GM23248 (cell line): ENCODE measurements around the gene UBASH3A. TPM values are rescaled to one million over a fixed set of nuclear protein-coding genes. Genes with fewer than 3 reads are reported as not detected.

Experiments used
- DNase-seq: peaks from one replicate; pipeline ENCODE4 v3.0.0-alpha.2; 2015
- H2AFZ ChIP-seq: fragments of 200-600 bp; sonication (generic); 2 replicates; pipeline ENCODE4 v1.6.1; 2016; ENCODE audit warnings: antibody characterized with exemption
- H3F3A ChIP-seq: fragments of 200-600 bp; sonication (generic); 2 replicates; pipeline ENCODE4 v1.6.1; 2016; ENCODE audit warnings: mild to moderate bottlenecking, antibody characterized with exemption, mixed run types; ENCODE audit not compliant: insufficient read depth
- H3K27ac ChIP-seq: fragments of 200-600 bp; sonication (generic); 2 replicates; pipeline ENCODE4 v1.5.1; 2016; ENCODE audit warnings: mild to moderate bottlenecking
- H3K27me3 ChIP-seq: fragments of 200-600 bp; sonication (generic); replicated peaks from 2 replicates; pipeline ENCODE4 v1.6.1; 2016; ENCODE audit warnings: mild to moderate bottlenecking; ENCODE audit not compliant: insufficient read depth
- H3K36me3 ChIP-seq: fragments of 200-600 bp; sonication (generic); 2 replicates; pipeline ENCODE4 v1.6.1; 2016; ENCODE audit warnings: low read depth, mild to moderate bottlenecking
- H3K4me1 ChIP-seq: fragments of 200-600 bp; sonication (generic); 2 replicates; pipeline ENCODE4 v1.6.1; 2016; ENCODE audit warnings: mild to moderate bottlenecking; ENCODE audit not compliant: insufficient read depth
- H3K4me2 ChIP-seq: fragments of 200-600 bp; sonication (generic); one replicate; pipeline ENCODE4 v1.6.1; 2016; ENCODE audit warnings: mild to moderate bottlenecking; ENCODE audit not compliant: unreplicated experiment
- H3K4me3 ChIP-seq: fragments of 200-600 bp; sonication (generic); 2 replicates; pipeline ENCODE4 v1.5.1; 2016; ENCODE audit warnings: mild to moderate bottlenecking
- H3K79me2 ChIP-seq: fragments of 200-600 bp; sonication (generic); 2 replicates; pipeline ENCODE4 v1.6.1; 2016; ENCODE audit warnings: mild to moderate bottlenecking; ENCODE audit not compliant: insufficient read depth
- H3K9ac ChIP-seq: fragments of 200-600 bp; sonication (generic); 2 replicates; pipeline ENCODE4 v1.6.1; 2016; ENCODE audit warnings: mild to moderate bottlenecking
- H3K9me2 ChIP-seq: fragments of 200-600 bp; sonication (generic); 2 replicates; pipeline ENCODE4 v1.6.1; 2016; ENCODE audit warnings: mixed run types, mild to moderate bottlenecking, moderate library complexity; ENCODE audit not compliant: insufficient read depth
- H3K9me3 ChIP-seq: fragments of 200-600 bp; sonication (generic); one replicate; pipeline ENCODE4 v1.6.1; 2017; ENCODE audit warnings: low read depth
- H4K20me1 ChIP-seq: fragments of 200-600 bp; sonication (generic); 2 replicates; pipeline ENCODE4 v1.6.0; 2016; ENCODE audit not compliant: insufficient read depth
- EZH2 ChIP-seq: fragments of 200-600 bp; sonication (generic); IDR thresholded peaks from 2 replicates; pipeline ENCODE4 v1.6.1; 2018; ENCODE audit warnings: antibody characterized with exemption, mild to moderate bottlenecking; ENCODE audit not compliant: insufficient read depth, poor library complexity, severe bottlenecking
- EZH2phosphoT487 ChIP-seq: fragments of 200-600 bp; sonication (generic); IDR thresholded peaks from 2 replicates; pipeline ENCODE4 v1.6.1; 2018; ENCODE audit warnings: antibody characterized with exemption, moderate library complexity, mild to moderate bottlenecking, low read depth; ENCODE audit not compliant: insufficient read depth
- WGBS, 2 experiments: methylation state at CpG; one replicate each; pipeline ENCODE4 v1.1.6; 2015 to 2017; ENCODE audit warnings: low lambda C conversion rate in 2 of 2, low coverage in 1 of 2; ENCODE audit errors: missing lambda C conversion rate in 2 of 2; 5-methylcytosine and 5-hydroxymethylcytosine counted together
- in situ Hi-C: fragments of 300-500 bp; cut with MboI; formaldehyde crosslinking; loops from 2 replicates; pipeline ENCODE4 v1.15.0; 2020
- polyA plus RNA-seq: library from polyadenylated mRNA; unstranded; fragments of >200 nt; fragmentation: Nextera tagmentation; extraction: Ambion mirVana; gene quantifications from 2 replicates; pipeline ENCODE4 v1.2.1, GENCODE V29; 2016
- total RNA-seq: library from RNA; depleted of rRNA; stranded (reverse); fragments of >200 nt; shearing (Covaris generic); gene quantifications from 2 replicates; pipeline ENCODE4 v1.2.3, GENCODE V29; 2014

The UBASH3A gene
- total and polyA plus RNA-seq, 2 experiments from 2014 or later: not detected

DNA sequence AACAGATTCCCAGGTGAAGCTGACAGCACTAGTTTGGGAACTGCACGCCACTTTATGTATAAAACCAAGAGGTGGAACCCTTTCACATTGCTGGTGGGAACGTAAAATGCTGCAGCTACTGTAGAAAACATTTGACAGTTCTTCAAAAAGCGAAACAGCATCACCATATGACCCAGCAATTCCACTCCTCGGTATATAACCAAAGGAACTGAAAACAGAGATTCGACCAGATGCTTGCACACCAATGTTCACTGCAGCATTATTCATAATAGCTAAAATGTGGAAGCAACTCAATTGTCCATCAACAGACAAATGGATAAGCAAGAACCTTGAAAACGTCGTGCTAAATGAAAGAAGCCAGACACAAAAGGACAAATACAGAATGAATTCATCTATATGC, 74.8 kb downstream of the UBASH3A start:
- no peak for DNase-seq
- Histone ChIP-seq H3K79me2 (no peaks in the 10 kb centered on the region), H3K27me3 (peaks cover 13% of the 10 kb centered on the region), H3K9ac (no peak overlapping the region), H3K9me3 (no peaks in the 10 kb centered on the region), H3K4me2 (no peak overlapping the region), H3K4me3 (no peak overlapping the region), H3K4me1 (no peaks in the 10 kb centered on the region), H4K20me1 (no peaks in the 10 kb centered on the region), H3K36me3 (no peaks in the 10 kb centered on the region), H3K9me2 (no peaks in the 10 kb centered on the region), H2AFZ (no peak overlapping the region), H3K27ac (no peak overlapping the region), H3F3A (no peaks in the 10 kb centered on the region)
- WGBS, 2 experiments: 26 to 31% methylated on average over 7 of the region's 7 CpGs
- TF ChIP-seq EZH2 (no peak), EZH2phosphoT487 (no peak)
- in situ Hi-C loops: no loop called here

DNA sequence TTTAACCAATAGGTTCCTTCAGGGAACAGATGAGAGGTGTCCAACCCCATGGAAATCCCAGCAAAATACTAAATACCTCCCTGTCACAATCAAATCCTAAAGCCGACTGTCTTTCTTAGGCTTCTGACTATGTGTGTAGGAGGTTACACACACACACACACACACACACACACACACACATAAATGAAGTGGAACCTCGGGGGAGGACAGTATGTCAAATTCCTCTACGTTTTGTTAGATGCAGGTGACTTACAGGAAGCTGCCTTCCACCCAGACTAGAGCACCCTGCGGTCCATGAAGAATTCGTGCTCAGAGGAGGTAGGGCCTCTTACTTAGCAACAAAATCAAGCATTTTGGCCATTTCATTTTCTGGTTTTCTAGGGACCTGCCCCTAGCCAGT, 75.9 kb downstream of the UBASH3A start:
- no peak overlapping the region for H3K9ac ChIP-seq
- WGBS, 2 experiments: 41 to 47% methylated on average over 5 of the region's 5 CpGs

GRCh38 chr21:42480736-42481135, 77.0 kb downstream of the UBASH3A start:
- no peak for DNase-seq
- Histone ChIP-seq H3K4me3 (no peak overlapping the region), H3F3A (no peaks in the 10 kb centered on the region), H3K27ac (no peak overlapping the region), H3K4me2 (no peak overlapping the region), H3K36me3 (no peaks in the 10 kb centered on the region), H4K20me1 (no peaks in the 10 kb centered on the region), H3K9ac (no peak overlapping the region), H3K9me3 (no peaks in the 10 kb centered on the region), H3K9me2 (no peaks in the 10 kb centered on the region), H3K79me2 (no peaks in the 10 kb centered on the region), H2AFZ (no peak overlapping the region), H3K4me1 (no peaks in the 10 kb centered on the region), H3K27me3 (peaks cover 32% of the 10 kb centered on the region)
- no peak for TF ChIP-seq EZH2phosphoT487
- TF ChIP-seq EZH2: no peak
- in situ Hi-C loops: no loop called here
- WGBS, 2 experiments: 60 to 61% methylated on average over 10 of the region's 10 CpGs

More for the DNA sequence above, 75.9 kb downstream of the UBASH3A start:
- Histone ChIP-seq H3K4me1 (no peaks in the 10 kb centered on the region), H3K4me2 (no peak overlapping the region), H4K20me1 (no peaks in the 10 kb centered on the region), H3K27me3 (peaks cover 22% of the 10 kb centered on the region), H3K79me2 (no peaks in the 10 kb centered on the region), H3K27ac (no peak overlapping the region), H3F3A (no peaks in the 10 kb centered on the region), H2AFZ (no peak overlapping the region), H3K36me3 (no peaks in the 10 kb centered on the region), H3K9me3 (no peaks in the 10 kb centered on the region), H3K4me3 (no peak overlapping the region), H3K9me2 (no peaks in the 10 kb centered on the region)
- TF ChIP-seq EZH2phosphoT487: no peak
- TF ChIP-seq EZH2: no peak
- in situ Hi-C loops: no loop called here
- no peak for DNase-seq

DNA sequence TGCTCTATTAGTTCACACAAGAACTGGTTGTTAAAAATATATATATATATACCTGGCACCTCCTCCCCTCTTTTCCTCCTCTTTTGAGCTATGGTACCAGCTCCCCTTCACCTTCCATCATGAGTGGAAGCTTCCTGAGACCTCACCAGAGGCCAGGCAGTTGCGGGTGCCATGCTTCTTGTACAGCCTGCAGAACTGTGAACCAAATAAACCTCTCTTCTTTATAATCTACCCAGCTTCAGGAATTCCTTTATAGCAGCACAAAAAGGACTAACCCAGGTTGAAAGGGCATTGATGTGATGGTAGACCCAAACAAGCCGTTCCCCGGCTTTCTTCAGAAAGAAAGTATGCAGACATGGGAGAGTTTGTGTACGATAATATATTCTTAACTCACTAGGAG, 77.5 kb downstream of the UBASH3A start:
- in situ Hi-C loops: no loop called here
- no peak for DNase-seq
- Histone ChIP-seq H3F3A (no peaks in the 10 kb centered on the region), H3K9me3 (no peaks in the 10 kb centered on the region), H3K4me2 (no peak overlapping the region), H2AFZ (no peak overlapping the region), H3K27me3 (peaks cover 32% of the 10 kb centered on the region), H3K4me3 (no peak overlapping the region), H3K36me3 (no peaks in the 10 kb centered on the region), H3K9ac (no peak overlapping the region), H3K79me2 (no peaks in the 10 kb centered on the region), H3K27ac (no peak overlapping the region), H3K9me2 (no peaks in the 10 kb centered on the region), H3K4me1 (no peaks in the 10 kb centered on the region), H4K20me1 (no peaks in the 10 kb centered on the region)
- no peak for TF ChIP-seq EZH2phosphoT487
- no peak for TF ChIP-seq EZH2
- WGBS, 2 experiments: 60 to 63% methylated on average over 4 of the region's 4 CpGs

DNA sequence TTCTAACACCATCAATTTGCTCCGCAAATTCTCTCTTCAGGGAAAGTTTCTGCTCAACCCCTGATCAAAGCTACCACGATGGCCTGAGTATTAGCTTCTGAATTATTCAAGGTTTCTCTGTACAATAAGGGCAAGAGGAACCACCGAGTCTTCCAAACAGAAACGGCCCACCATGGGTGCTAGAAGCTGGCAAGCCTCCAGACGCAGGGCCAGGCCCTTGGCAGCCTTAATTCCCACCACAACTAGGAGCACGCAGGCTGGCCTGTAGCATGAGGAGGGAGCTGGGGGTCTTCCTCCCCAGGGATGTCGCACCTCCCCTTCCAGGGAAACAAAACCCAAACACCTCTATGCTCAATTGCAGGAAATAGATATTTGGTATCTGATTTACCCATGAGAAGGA, 81.3 kb downstream of the UBASH3A start:
- H3K4me1 ChIP-seq: no peaks in the 10 kb centered on the region
- no peak for DNase-seq
- peaks cover 24% of the 10 kb centered on the region for H3K27me3 ChIP-seq
- WGBS, 2 experiments: 26 to 30% methylated on average over 7 of the region's 7 CpGs
- no peak overlapping the region for H3K4me3 ChIP-seq
- no peaks in the 10 kb centered on the region for H3K9me2 ChIP-seq
- H3K9ac ChIP-seq: no peak overlapping the region
- no peaks in the 10 kb centered on the region for H4K20me1 ChIP-seq
- TF ChIP-seq EZH2 (no peak), EZH2phosphoT487 (no peak)
- no peak overlapping the region for H3K4me2 ChIP-seq
- H3K79me2 ChIP-seq: no peaks in the 10 kb centered on the region
- H3K9me3 ChIP-seq: no peaks in the 10 kb centered on the region
- no peaks in the 10 kb centered on the region for H3F3A ChIP-seq
- H3K27ac ChIP-seq: no peak overlapping the region
- in situ Hi-C loops: no loop called here
- H3K36me3 ChIP-seq: no peaks in the 10 kb centered on the region
- no peak overlapping the region for H2AFZ ChIP-seq
